DOHH2 (cell line): ENCODE data around the gene CHMP5.

Experiments used
- H3F3A ChIP-seq: fragments of 200-600 bp; sonication (generic), shearing (Covaris generic); 2 replicates; pipeline ENCODE4 v1.6.0; 2016; ENCODE audit warnings: antibody characterized with exemption, mild to moderate bottlenecking; ENCODE audit not compliant: control insufficient read depth, insufficient read depth
- H3K27ac ChIP-seq: fragments of 200-600 bp; sonication (generic); 2 replicates; pipeline ENCODE4 v1.5.1; 2014; ENCODE audit warnings: low read depth, mild to moderate bottlenecking, low read length, moderate library complexity
- H3K27me3 ChIP-seq: fragments of 200-600 bp; sonication (generic); 2 replicates; pipeline ENCODE4 v1.6.1; 2014; ENCODE audit warnings: mild to moderate bottlenecking, low read length, mixed read lengths; ENCODE audit not compliant: control insufficient read depth
- H3K36me3 ChIP-seq: fragments of 200-600 bp; sonication (generic); 2 replicates; pipeline ENCODE4 v1.6.1; 2014; ENCODE audit warnings: mild to moderate bottlenecking, low read length, moderate library complexity, mixed read lengths; ENCODE audit not compliant: control insufficient read depth
- H3K4me1 ChIP-seq: fragments of 200-600 bp; sonication (generic); 2 replicates; pipeline ENCODE4 v1.6.1; 2014; ENCODE audit warnings: mild to moderate bottlenecking, low read length, mixed read lengths; ENCODE audit not compliant: control insufficient read depth
- H3K4me2 ChIP-seq: fragments of 200-600 bp; sonication (generic); 2 replicates; pipeline ENCODE4 v1.6.0; 2014; ENCODE audit warnings: mild to moderate bottlenecking, low read length, moderate library complexity
- H3K4me3 ChIP-seq: fragments of 200-600 bp; sonication (generic); 2 replicates; pipeline ENCODE4 v1.5.1; 2014; ENCODE audit warnings: mild to moderate bottlenecking, low read length, mixed read lengths
- H3K79me2 ChIP-seq: fragments of 200-600 bp; sonication (generic); 2 replicates; pipeline ENCODE4 v1.6.1; 2014; ENCODE audit warnings: mild to moderate bottlenecking, low read length, mixed read lengths; ENCODE audit not compliant: control insufficient read depth
- H3K9me2 ChIP-seq: fragments of 200-600 bp; sonication (generic); replicated peaks from 2 replicates; pipeline ENCODE4 v1.6.1; 2014; ENCODE audit warnings: mild to moderate bottlenecking, low read length, mixed read lengths; ENCODE audit not compliant: control insufficient read depth
- H3K9me3 ChIP-seq: fragments of 200-600 bp; sonication (generic); 2 replicates; pipeline ENCODE4 v1.6.1; 2014; ENCODE audit warnings: antibody characterized with exemption, low read length, mixed read lengths; ENCODE audit not compliant: control insufficient read depth, insufficient read depth
- H4K20me1 ChIP-seq: fragments of 200-600 bp; sonication (generic); 2 replicates; pipeline ENCODE4 v1.6.0; 2014; ENCODE audit warnings: low read depth, mild to moderate bottlenecking, antibody characterized with exemption, low read length, moderate library complexity; ENCODE audit not compliant: control insufficient read depth, insufficient read depth
- EZH2phosphoT487 ChIP-seq: fragments of 200-600 bp; sonication (generic); IDR thresholded peaks from 2 replicates; pipeline ENCODE4 v1.6.1; 2017; ENCODE audit warnings: borderline replicate concordance, mild to moderate bottlenecking, antibody characterized with exemption, low read length, moderate library complexity, mixed read lengths
- TF ChIP-seq, protein P1 (sequence below): fragments of 200-600 bp; sonication (generic); IDR thresholded peaks from one replicate; pipeline ENCODE4 v1.5.1; 2014; ENCODE audit warnings: antibody characterized with exemption, mild to moderate bottlenecking, low read depth, low read length; ENCODE audit not compliant: poor library complexity, severe bottlenecking

Gene CHMP5

GRCh38 chr9:33272061-33272460, 7.2 kb downstream of the CHMP5 start:
- Histone ChIP-seq H3K9me3 (no peaks in the 10 kb centered on the region), H3K36me3 (peaks cover 76% of the 10 kb centered on the region), H3F3A (no peaks in the 10 kb centered on the region), H3K27ac (no peak overlapping the region), H3K9me2 (no peaks in the 10 kb centered on the region), H3K79me2 (no peaks in the 10 kb centered on the region), H4K20me1 (no peaks in the 10 kb centered on the region), H3K27me3 (no peaks in the 10 kb centered on the region), H3K4me2 (no peak overlapping the region), H3K4me1 (no peaks in the 10 kb centered on the region), H3K4me3 (no peak overlapping the region)
- no peak for TF ChIP-seq EZH2phosphoT487
- TF ChIP-seq, protein P1, sequence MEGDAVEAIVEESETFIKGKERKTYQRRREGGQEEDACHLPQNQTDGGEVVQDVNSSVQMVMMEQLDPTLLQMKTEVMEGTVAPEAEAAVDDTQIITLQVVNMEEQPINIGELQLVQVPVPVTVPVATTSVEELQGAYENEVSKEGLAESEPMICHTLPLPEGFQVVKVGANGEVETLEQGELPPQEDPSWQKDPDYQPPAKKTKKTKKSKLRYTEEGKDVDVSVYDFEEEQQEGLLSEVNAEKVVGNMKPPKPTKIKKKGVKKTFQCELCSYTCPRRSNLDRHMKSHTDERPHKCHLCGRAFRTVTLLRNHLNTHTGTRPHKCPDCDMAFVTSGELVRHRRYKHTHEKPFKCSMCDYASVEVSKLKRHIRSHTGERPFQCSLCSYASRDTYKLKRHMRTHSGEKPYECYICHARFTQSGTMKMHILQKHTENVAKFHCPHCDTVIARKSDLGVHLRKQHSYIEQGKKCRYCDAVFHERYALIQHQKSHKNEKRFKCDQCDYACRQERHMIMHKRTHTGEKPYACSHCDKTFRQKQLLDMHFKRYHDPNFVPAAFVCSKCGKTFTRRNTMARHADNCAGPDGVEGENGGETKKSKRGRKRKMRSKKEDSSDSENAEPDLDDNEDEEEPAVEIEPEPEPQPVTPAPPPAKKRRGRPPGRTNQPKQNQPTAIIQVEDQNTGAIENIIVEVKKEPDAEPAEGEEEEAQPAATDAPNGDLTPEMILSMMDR = no peak

DNA sequence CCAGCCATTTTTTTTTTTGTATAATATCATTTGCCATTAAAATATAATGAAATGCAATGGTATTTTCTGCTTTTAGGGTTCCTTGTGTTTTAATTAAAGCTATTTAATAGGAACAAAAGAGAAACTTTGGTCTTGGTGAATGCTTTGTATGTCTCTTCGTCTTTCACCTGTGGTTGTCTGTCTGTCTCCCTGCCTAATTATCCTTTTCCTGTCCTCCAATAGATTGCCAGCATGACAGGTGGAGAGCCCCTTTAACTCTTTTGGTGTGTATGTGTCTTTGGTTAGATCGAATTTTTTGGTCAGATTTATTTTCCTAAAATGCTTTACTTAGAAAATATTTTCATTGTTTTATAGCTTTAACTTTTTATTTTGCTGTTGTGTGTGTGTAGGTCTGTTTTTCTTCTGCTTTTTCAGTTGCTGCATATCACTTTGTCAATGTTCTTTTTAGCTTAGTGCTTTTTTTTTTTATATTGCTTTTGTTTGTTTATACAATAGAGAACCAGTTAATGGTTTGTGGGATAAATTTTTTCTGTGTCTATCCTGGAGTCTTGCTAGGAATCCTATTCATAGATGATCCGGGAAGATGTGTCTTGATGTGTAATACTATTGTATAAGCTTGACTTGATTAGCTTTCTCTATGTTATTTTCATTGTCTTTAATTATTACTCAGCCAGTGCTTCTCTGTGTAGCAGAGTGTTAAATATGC, 8.6 kb downstream of the CHMP5 start:
- no peaks in the 10 kb centered on the region for H3K79me2 ChIP-seq
- no peaks in the 10 kb centered on the region for H3K4me1 ChIP-seq
- no peaks in the 10 kb centered on the region for H3F3A ChIP-seq
- H3K27me3 ChIP-seq = no peaks in the 10 kb centered on the region
- no peaks in the 10 kb centered on the region for H3K9me2 ChIP-seq
- no peaks in the 10 kb centered on the region for H4K20me1 ChIP-seq
- H3K4me3 ChIP-seq = no peak overlapping the region
- no peak overlapping the region for H3K27ac ChIP-seq
- TF ChIP-seq EZH2phosphoT487 = no peak
- TF ChIP-seq, protein P1 = no peak
- H3K9me3 ChIP-seq = no peaks in the 10 kb centered on the region
- no peak overlapping the region for H3K4me2 ChIP-seq
- peaks cover 77% of the 10 kb centered on the region for H3K36me3 ChIP-seq

DNA sequence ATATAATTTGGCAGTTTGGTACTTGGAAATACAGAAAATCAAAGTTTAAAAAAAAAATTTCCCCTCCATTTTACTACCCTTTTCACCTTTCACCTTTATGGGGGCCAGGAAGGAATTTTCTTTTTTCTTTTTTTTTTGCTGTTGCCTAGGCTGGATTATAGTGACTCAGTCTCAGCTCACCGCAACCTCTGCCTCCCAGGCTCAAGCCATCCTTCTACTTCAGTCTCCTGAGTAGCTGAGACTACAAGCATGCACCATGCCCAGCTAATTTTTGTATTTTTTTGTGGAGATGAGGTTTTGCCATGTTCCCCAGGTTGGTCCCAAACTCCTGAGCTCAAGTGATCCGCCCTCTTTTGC, 9.1 kb downstream of the CHMP5 start:
- Histone ChIP-seq H3K4me3 (no peak overlapping the region), H3K36me3 (peaks cover 77% of the 10 kb centered on the region), H3K9me3 (no peaks in the 10 kb centered on the region), H3K27ac (no peak overlapping the region), H3K79me2 (no peaks in the 10 kb centered on the region), H4K20me1 (no peaks in the 10 kb centered on the region), H3F3A (no peaks in the 10 kb centered on the region), H3K4me1 (no peaks in the 10 kb centered on the region), H3K4me2 (no peak overlapping the region), H3K27me3 (no peaks in the 10 kb centered on the region), H3K9me2 (no peaks in the 10 kb centered on the region)
- no peak for TF ChIP-seq EZH2phosphoT487
- TF ChIP-seq, protein P1 = no peak

- Histone ChIP-seq H3K36me3 (peaks cover 76% of the 10 kb centered on the region), H3K9me3 (no peaks in the 10 kb centered on the region)
These were observed 12.6 kb downstream of the CHMP5 start for GRCh38 chr9:33277484-33277883.

More at GRCh38 chr9:33277484-33277883, 12.6 kb downstream of the CHMP5 start:
- Histone ChIP-seq H3K79me2 (no peaks in the 10 kb centered on the region), H3K4me2 (no peak overlapping the region), H3K27me3 (no peaks in the 10 kb centered on the region), H3K4me3 (no peak overlapping the region), H3K4me1 (no peaks in the 10 kb centered on the region), H3K9me2 (no peaks in the 10 kb centered on the region), H3K27ac (no peak overlapping the region), H3F3A (no peaks in the 10 kb centered on the region), H4K20me1 (no peaks in the 10 kb centered on the region)
- TF ChIP-seq EZH2phosphoT487 = no peak
- TF ChIP-seq, protein P1 = no peak
